ENCODE data around the gene RTBDN. TPM values are rescaled to one million over a fixed set of nuclear protein-coding genes. Genes with fewer than 3 reads are reported as not detected.

Gene RTBDN
- polyA plus RNA-seq, 1 of the 3 experiments (the other 2 are of a cell fraction): 0.72 TPM

- H2AFZ ChIP-seq (ENCODE audit: low read depth): no peak overlapping the region
- H3K79me2 ChIP-seq (ENCODE audit: insufficient read depth): peaks cover 20% of the 10 kb centered on the region
- DNase-seq: peak; percentile 41
- POLR2A ChIA-PET: interaction anchor here (0.7 to 4.4 kb wide), 21 partner anchors 8 to 371 kb away, joined by 3 to 88 read pairs (median 3); partner anchors contain the start of genes GCDH, GET3, PRDX2 and THSD8
- peaks cover 43% of the 10 kb centered on the region for H3F3A ChIP-seq (replicated peaks; ENCODE audit: insufficient read depth)
- no peaks in the 10 kb centered on the region for H3K27me3 ChIP-seq (ENCODE audit: insufficient read depth)
- H3K4me3 ChIP-seq (ENCODE audit: low read depth in 2 of 2, low read length in 1 of 2): peak overlapping the region; percentile 80 to 88
- CTCF ChIA-PET: interaction anchor here (0.7 to 17.1 kb wide), 10 partner anchors 10 to 173 kb away, joined by 3 to 447 read pairs (median 5); partner anchors contain the start of genes HOOK2, PRDX2, RNASEH2A and THSD8
- peak overlapping the region; percentile 86 to 90 for H3K27ac ChIP-seq (ENCODE audit: low read depth in 2 of 2, low read length in 1 of 2)
- no peaks in the 10 kb centered on the region for H3K9me3 ChIP-seq
- 2% methylated on average over 8 of the region's 84 CpGs for WGBS (ENCODE audit: low lambda C conversion rate)
- H4K20me1 ChIP-seq (ENCODE audit: insufficient read depth): peaks cover 17% of the 10 kb centered on the region
- no peaks in the 10 kb centered on the region for H3K9me2 ChIP-seq
- H3K4me1 ChIP-seq (ENCODE audit: control insufficient read depth in 1 of 2, insufficient read depth in 2 of 2, low read depth in 1 of 2, low read length in 1 of 2): peaks cover 30 to 38% of the 10 kb centered on the region in 2 experiments
- peak overlapping the region; percentile 88 for H3K4me2 ChIP-seq
- peaks cover 0 to 6% of the 10 kb centered on the region in 2 experiments for H3K36me3 ChIP-seq (replicated peaks in 1 of 2; ENCODE audit: control insufficient read depth in 1 of 2, insufficient read depth in 2 of 2, low read length in 1 of 2)
- H3K9ac ChIP-seq: peak overlapping the region; percentile 95
- TF ChIP-seq EZH2phosphoT487 (IDR thresholded peaks at IDR 0.05; ENCODE audit: borderline replicate concordance, low read depth) (no peak), GABPA (IDR thresholded peaks at IDR 0.05; ENCODE audit: low read depth) (peak; percentile 74), USF1 (IDR thresholded peaks at IDR 0.05; ENCODE audit: borderline replicate concordance, low read depth) (0 out of 2 replicates have a peak, but pooled peaks have one; percentile 60), MXI1 (IDR thresholded peaks at IDR 0.05; ENCODE audit: low read depth, low read length) (peak; percentile 27; the same call in 1 of the 2 replicates), CHD2 (IDR thresholded peaks at IDR 0.05; ENCODE audit: low read length, partially characterized antibody) (peak; percentile 23), MEF2A (IDR thresholded peaks at IDR 0.05; ENCODE audit: borderline replicate concordance, low read depth) (no peak), MAX (IDR thresholded peaks at IDR 0.05; ENCODE audit: low read depth) (peak; percentile 43), TAF1 (IDR thresholded peaks at IDR 0.05; ENCODE audit: borderline replicate concordance, low read depth, low read length) (peak; percentile 12; the same call in 1 of the 2 replicates), ELF1 (IDR thresholded peaks at IDR 0.05) (peak; percentile 60)
Measured at GRCh38 chr19:12792051-12792852, 42.1 kb downstream of the RTBDN start.

GRCh38 chr19:12791345-12792050 lies 42.9 kb downstream of the RTBDN start, which contains the start of gene JUNB:
Gene JUNB, plus strand, starts transcription at chr19:12791486. Its CDS starts 286 bp downstream, at chr19:12791772.
- ChIA-PET CTCF (interaction anchor here (0.7 to 17.1 kb wide), 9 partner anchors 10 to 174 kb away, joined by 3 to 447 read pairs (median 5); partner anchors contain the start of genes HOOK2, PRDX2, RNASEH2A and THSD8), POLR2A (interaction anchor here (0.6 to 4.4 kb wide), 22 partner anchors 8 to 1420 kb away, joined by 3 to 88 read pairs (median 4); partner anchors contain the start of genes GCDH, GET3, PRDX2 and RNASEH2A)
- no peaks in the 10 kb centered on the region for H3K27me3 ChIP-seq (ENCODE audit: insufficient read depth)
- H3F3A ChIP-seq (replicated peaks; ENCODE audit: insufficient read depth): peaks cover 46% of the 10 kb centered on the region
- H3K27ac ChIP-seq (ENCODE audit: low read depth in 2 of 2, low read length in 1 of 2): peak within 1 kb of the TSS; percentile 96 to 97
- DNase-seq: peak; percentile 91
- H3K9me2 ChIP-seq: no peaks in the 10 kb centered on the region
- peak within 1 kb of the TSS; percentile 80 to 88 for H3K4me3 ChIP-seq (ENCODE audit: low read depth in 2 of 2, low read length in 1 of 2)
- peaks cover 32 to 45% of the 10 kb centered on the region in 2 experiments for H3K4me1 ChIP-seq (ENCODE audit: control insufficient read depth in 1 of 2, insufficient read depth in 2 of 2, low read depth in 1 of 2, low read length in 1 of 2)
- peaks cover 20% of the 10 kb centered on the region for H3K79me2 ChIP-seq (ENCODE audit: insufficient read depth)
- H2AFZ ChIP-seq (ENCODE audit: low read depth): peak within 1 kb of the TSS; percentile 63; the same call in 1 of the 2 replicates
- 0% methylated on average over 16 of the region's 73 CpGs for WGBS (ENCODE audit: low lambda C conversion rate)
- peaks cover 17% of the 10 kb centered on the region for H4K20me1 ChIP-seq (ENCODE audit: insufficient read depth)
- H3K36me3 ChIP-seq (replicated peaks in 1 of 2; ENCODE audit: control insufficient read depth in 1 of 2, insufficient read depth in 2 of 2, low read length in 1 of 2): peaks cover 0 to 6% of the 10 kb centered on the region in 2 experiments
- peak within 1 kb of the TSS; percentile 88 for H3K4me2 ChIP-seq
- no peaks in the 10 kb centered on the region for H3K9me3 ChIP-seq
- peak within 1 kb of the TSS; percentile 95 for H3K9ac ChIP-seq
- TF ChIP-seq USF1 (IDR thresholded peaks at IDR 0.05; ENCODE audit: borderline replicate concordance, low read depth) (no peak), RXRA (IDR thresholded peaks at IDR 0.05; ENCODE audit: borderline replicate concordance, low read depth) (no peak; the same call in 1 of the 2 replicates), RCOR1 (IDR thresholded peaks at IDR 0.05; ENCODE audit: low read length) (peak; percentile 62), SIN3A (IDR thresholded peaks at IDR 0.05; ENCODE audit: borderline replicate concordance, low read depth, low read length) (peak; percentile 98), FOXM1 (IDR thresholded peaks at IDR 0.05; ENCODE audit: low read depth) (no peak; the same call in 1 of the 2 replicates), ELF1 (IDR thresholded peaks at IDR 0.05) (peak; percentile 93), JUND (IDR thresholded peaks at IDR 0.05) (no peak; the same call in 1 of the 2 replicates), GABPA (IDR thresholded peaks at IDR 0.05; ENCODE audit: low read depth) (peak; percentile 57), PBX3 (IDR thresholded peaks at IDR 0.05) (peak; percentile 45), IRF3 (IDR thresholded peaks at IDR 0.05; ENCODE audit: low read depth, low read length) (no peak), RAD21 (IDR thresholded peaks at IDR 0.05; ENCODE audit: low read length) (peak; percentile 20; the same call in 1 of the 2 replicates), EZH2phosphoT487 (IDR thresholded peaks at IDR 0.05; ENCODE audit: borderline replicate concordance, low read depth) (no peak), POLR2AphosphoS5 (IDR thresholded peaks at IDR 0.05; ENCODE audit: low read depth, low read length) (peak; percentile 100), MXI1 (IDR thresholded peaks at IDR 0.05; ENCODE audit: low read depth, low read length) (peak; percentile 97), YY1 (IDR thresholded peaks at IDR 0.05; ENCODE audit: low read depth) (no peak; the same call in 1 of the 2 replicates)

All from SK-N-SH (cell line).